NCI-H146 treated with DMSO at 0.1 percent for 48 hours (cell line): Measurements from ENCODE around the gene GABRE.
"Not testable (repeated sequence)": the region's sequence is repeated elsewhere in the genome, so short reads cannot be mapped to it uniquely, and the experiment has no call there.

Experiments
- DNase-seq: peaks from one replicate; lab custom pipeline; 2025; ENCODE audit not compliant: unreplicated experiment; lab: John Stamatoyannopoulos, UW

GABRE gene

GRCh38 chrX:151970661-151971060 is 3.8 kb downstream of the GABRE start:
- DNase-seq, result no peak

- DNase-seq, result no peak
Measured at GRCh38 chrX:151970027-151970426, 4.4 kb downstream of the GABRE start.

GRCh38 chrX:151966236-151966635 is 8.2 kb downstream of the GABRE start:
- no peak for DNase-seq

DNA sequence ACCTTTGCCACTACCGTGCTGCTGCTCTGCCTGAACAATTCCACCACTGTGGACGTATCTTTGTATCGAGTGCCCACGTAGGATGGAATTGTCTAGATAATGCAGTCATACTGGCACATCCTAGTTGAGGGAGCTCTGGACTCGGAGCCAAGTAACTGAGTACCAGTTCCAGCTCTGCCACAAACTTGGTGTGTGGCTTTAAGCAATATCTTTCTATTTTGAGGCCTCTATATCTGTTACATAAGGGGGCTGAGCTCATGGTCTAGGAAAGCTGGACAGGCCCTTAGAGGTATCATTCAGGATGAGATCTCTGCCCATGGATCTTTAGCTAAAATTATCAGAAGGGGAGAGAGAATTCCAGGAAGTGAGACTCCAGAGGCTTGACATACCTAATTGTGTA is 12.4 kb downstream of the GABRE start:
- DNase-seq, result no peak

DNA sequence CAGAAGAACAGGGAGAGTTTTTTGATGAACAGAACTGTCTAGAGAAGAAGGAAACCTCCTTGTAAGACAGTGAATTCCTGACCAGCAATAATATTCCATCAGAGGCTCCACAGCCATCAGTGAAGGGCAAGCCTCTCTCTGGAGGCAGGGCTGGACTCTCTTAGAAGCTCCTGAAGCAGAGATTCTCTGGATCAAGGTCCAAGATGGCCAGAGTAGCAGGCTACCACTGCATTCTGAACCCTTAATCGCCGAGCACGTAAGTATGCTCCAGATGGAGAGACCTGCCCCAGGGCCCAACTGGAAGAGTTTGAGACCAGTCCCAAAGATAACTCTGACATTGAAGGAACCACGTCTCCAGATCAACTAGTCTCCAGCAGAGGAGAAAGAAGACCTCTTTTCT is 16.4 kb downstream of the GABRE start:
- no peak for DNase-seq

DNA sequence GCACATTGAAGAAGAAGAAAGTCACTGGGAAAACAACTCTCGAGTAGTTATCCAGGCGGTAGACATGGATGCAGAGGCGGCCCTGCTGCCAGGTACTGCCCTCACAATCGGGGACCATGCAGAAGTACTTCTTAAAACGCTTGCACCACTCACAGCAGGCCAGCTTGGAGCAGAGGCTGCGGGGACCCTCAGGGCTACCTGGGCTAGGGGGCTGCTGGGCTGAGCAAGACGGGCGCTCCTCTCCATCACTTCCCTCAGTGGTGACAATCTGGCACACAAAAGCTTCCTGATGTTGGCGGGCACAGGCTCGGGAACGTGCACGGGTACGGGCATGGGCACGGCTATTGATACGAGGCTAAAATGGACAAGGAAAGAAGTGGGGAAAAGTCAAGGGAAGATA is 19.7 kb downstream of the GABRE start:
- no peak for DNase-seq

DNA sequence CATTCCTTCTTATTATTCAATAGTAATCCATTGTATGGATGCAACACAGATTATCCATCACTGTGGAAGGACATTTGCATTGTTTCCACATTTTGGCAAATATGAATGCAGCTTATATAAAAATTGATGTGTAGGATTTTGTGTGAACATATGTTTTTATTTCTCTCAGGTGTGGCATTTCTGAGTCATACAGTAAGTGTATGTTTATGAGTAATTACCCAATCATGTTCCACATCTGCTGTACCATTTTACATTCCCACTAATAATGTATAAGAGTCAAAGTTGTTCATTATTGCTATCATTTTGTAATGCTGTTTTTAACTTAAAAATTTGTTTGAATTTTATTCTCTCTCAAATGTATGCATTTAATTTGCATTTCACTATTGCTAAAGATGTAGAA is 36.3 kb downstream of the GABRE start:
- DNase-seq, result no peak

GRCh38 chrX:151935358-151935757 is 39.1 kb downstream of the GABRE start:
- no peak for DNase-seq

GRCh38 chrX:151929126-151929525 is 45.4 kb downstream of the GABRE start:
- no peak for DNase-seq

DNA sequence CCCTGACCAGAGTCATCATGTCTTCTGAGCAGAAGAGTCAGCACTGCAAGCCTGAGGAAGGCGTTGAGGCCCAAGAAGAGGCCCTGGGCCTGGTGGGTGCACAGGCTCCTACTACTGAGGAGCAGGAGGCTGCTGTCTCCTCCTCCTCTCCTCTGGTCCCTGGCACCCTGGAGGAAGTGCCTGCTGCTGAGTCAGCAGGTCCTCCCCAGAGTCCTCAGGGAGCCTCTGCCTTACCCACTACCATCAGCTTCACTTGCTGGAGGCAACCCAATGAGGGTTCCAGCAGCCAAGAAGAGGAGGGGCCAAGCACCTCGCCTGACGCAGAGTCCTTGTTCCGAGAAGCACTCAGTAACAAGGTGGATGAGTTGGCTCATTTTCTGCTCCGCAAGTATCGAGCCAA is 50.8 kb downstream of the GABRE start:
- DNase-seq, result no peak

GRCh38 chrX:151922692-151923091 is 51.8 kb downstream of the GABRE start:
- no peak for DNase-seq

GRCh38 chrX:151921866-151922265 is 52.6 kb downstream of the GABRE start:
- DNase-seq, result no peak

DNA sequence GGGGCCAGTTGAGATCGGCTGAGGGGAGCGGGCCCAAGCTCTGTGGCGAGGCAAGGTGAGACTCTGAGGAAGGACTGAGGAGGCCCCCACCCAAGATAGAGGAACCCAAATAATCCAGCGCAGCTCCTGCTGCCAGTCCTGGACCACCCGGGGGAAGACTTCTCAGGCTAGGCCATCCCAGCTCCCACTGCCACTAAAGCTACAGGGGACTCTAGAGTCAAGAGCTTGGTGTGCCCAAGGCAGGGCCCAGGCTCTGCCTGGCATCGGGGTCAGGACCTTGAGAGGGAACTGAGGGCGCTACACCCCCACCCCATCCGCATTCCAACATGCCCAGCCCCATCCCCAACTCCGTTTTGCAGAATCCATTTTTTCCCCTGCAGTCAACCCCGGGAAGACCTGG is 53.2 kb downstream of the GABRE start:
- no peak for DNase-seq

- no peak for DNase-seq
Measured at GRCh38 chrX:151920530-151920929, 53.9 kb downstream of the GABRE start.

- no peak for DNase-seq
Measured at GRCh38 chrX:151920101-151920500, 54.4 kb downstream of the GABRE start.

GRCh38 chrX:151919610-151920009 is 54.9 kb downstream of the GABRE start:
- no peak for DNase-seq

- DNase-seq, result not testable (repeated sequence)
Measured at GRCh38 chrX:151918736-151919135, 55.7 kb downstream of the GABRE start.

- DNase-seq, result no peak
Measured at GRCh38 chrX:151912780-151913179, 61.7 kb downstream of the GABRE start, which contains the start of gene MAGEA4. MAGEA4 (plus strand) TSS chrX:151912889; CDS start chrX:151923665, 10,776 bp downstream.

- DNase-seq, result no peak
Measured at GRCh38 chrX:151912221-151912620, 62.3 kb downstream of the GABRE start.

GRCh38 chrX:151904989-151905388 is 69.5 kb downstream of the GABRE start:
- no peak for DNase-seq
